HG03442 (cell line): ENCODE results near the gene RCCD1.
A peak's percentile ranks its signal among the peaks of the same experiment; 100 is the strongest.
"Not testable (repeated sequence)": the region's sequence is repeated elsewhere in the genome, so short reads cannot be mapped to it uniquely, and the experiment has no call there.

Source experiments
- ATAC-seq: cut with Tn5 transposase; IDR thresholded peaks from one replicate; pipeline ENCODE4 v1.9.1; 2021; ENCODE audit warnings: mild to moderate bottlenecking, moderate library complexity; ENCODE audit not compliant: unreplicated experiment

The RCCD1 gene

GRCh38 chr15:90954712-90955623 lies at the start of gene RCCD1:
TSS of gene RCCD1 (plus strand) at chr15:90954884. CDS start at chr15:90956735, 1,851 bp downstream.
- peak; percentile 94 for ATAC-seq

- ATAC-seq = no peak
Observed at GRCh38 chr15:90905306-90906180, 49.1 kb upstream of the RCCD1 start.

GRCh38 chr15:90906181-90906849 lies 48.4 kb upstream of the RCCD1 start:
- no peak for ATAC-seq

- ATAC-seq = no peak
Observed at GRCh38 chr15:90907051-90907660, 47.5 kb upstream of the RCCD1 start.

- ATAC-seq = no peak
Observed at GRCh38 chr15:90907838-90908507, 46.7 kb upstream of the RCCD1 start.

GRCh38 chr15:90909449-90909848 lies 45.2 kb upstream of the RCCD1 start:
- not testable (repeated sequence) for ATAC-seq

- no peak for ATAC-seq
Observed at GRCh38 chr15:90909976-90910375, 44.7 kb upstream of the RCCD1 start.

- no peak for ATAC-seq
Observed at GRCh38 chr15:90910441-90911301, 44.0 kb upstream of the RCCD1 start.

GRCh38 chr15:90911302-90911623 lies 43.4 kb upstream of the RCCD1 start:
- ATAC-seq = no peak

- no peak for ATAC-seq
Observed at GRCh38 chr15:90911906-90912769, 42.5 kb upstream of the RCCD1 start.

GRCh38 chr15:90912770-90913075 lies 42.0 kb upstream of the RCCD1 start:
- ATAC-seq = no peak

GRCh38 chr15:90913398-90913944 lies 41.2 kb upstream of the RCCD1 start:
- ATAC-seq = no peak

- ATAC-seq = no peak
Observed at GRCh38 chr15:90914305-90915080, 40.2 kb upstream of the RCCD1 start.

- no peak for ATAC-seq
Observed at GRCh38 chr15:90915216-90915807, 39.4 kb upstream of the RCCD1 start.

GRCh38 chr15:90915808-90916440 lies 38.8 kb upstream of the RCCD1 start:
- no peak for ATAC-seq

- ATAC-seq = no peak
Observed at GRCh38 chr15:90916461-90916860, 38.2 kb upstream of the RCCD1 start.

- ATAC-seq = no peak
Observed at GRCh38 chr15:90917569-90917968, 37.1 kb upstream of the RCCD1 start.
